ENCODE measurements around the gene STRA6.

Gene STRA6

GRCh38 chr15:74135041-74135565 lies 67.5 kb downstream of the STRA6 start:
- peaks cover 61% of the 10 kb centered on the region for H3K27me3 ChIP-seq (ENCODE audit: control insufficient read depth, insufficient read depth, low read length)
- no peak overlapping the region for H3K9ac ChIP-seq (ENCODE audit: low read length)
- H3K27ac ChIP-seq (ENCODE audit: low read depth, low read length), result no peak overlapping the region
- no peak overlapping the region for H3K4me3 ChIP-seq (ENCODE audit: low read length)
- H3K4me1 ChIP-seq (ENCODE audit: control insufficient read depth, insufficient read depth, low read length), result peaks cover 15% of the 10 kb centered on the region
- H3K36me3 ChIP-seq (ENCODE audit: control insufficient read depth, insufficient read depth, low read length), result no peaks in the 10 kb centered on the region

- no peak overlapping the region for H3K4me3 ChIP-seq (ENCODE audit: low read length)
Observed at GRCh38 chr15:74134387-74135027, 68.1 kb downstream of the STRA6 start.

GRCh38 chr15:74133694-74134386 lies 68.7 kb downstream of the STRA6 start:
- H3K4me1 ChIP-seq (ENCODE audit: control insufficient read depth, insufficient read depth, low read length), result peaks cover 15% of the 10 kb centered on the region

More at GRCh38 chr15:74134387-74135027, 68.1 kb downstream of the STRA6 start:
- H3K9ac ChIP-seq (ENCODE audit: low read length), result no peak overlapping the region
- peaks cover 65% of the 10 kb centered on the region for H3K27me3 ChIP-seq (ENCODE audit: control insufficient read depth, insufficient read depth, low read length)
- no peak overlapping the region for H3K27ac ChIP-seq (ENCODE audit: low read depth, low read length)
- no peaks in the 10 kb centered on the region for H3K36me3 ChIP-seq (ENCODE audit: control insufficient read depth, insufficient read depth, low read length)
- H3K4me1 ChIP-seq (ENCODE audit: control insufficient read depth, insufficient read depth, low read length), result peaks cover 15% of the 10 kb centered on the region

GRCh38 chr15:74132681-74133651 lies 69.6 kb downstream of the STRA6 start:
- Histone ChIP-seq H3K27me3 (ENCODE audit: control insufficient read depth, insufficient read depth, low read length) (peaks cover 81% of the 10 kb centered on the region), H3K4me3 (ENCODE audit: low read length) (no peak overlapping the region), H3K4me1 (ENCODE audit: control insufficient read depth, insufficient read depth, low read length) (peaks cover 18% of the 10 kb centered on the region), H3K9ac (ENCODE audit: low read length) (no peak overlapping the region), H3K36me3 (ENCODE audit: control insufficient read depth, insufficient read depth, low read length) (no peaks in the 10 kb centered on the region), H3K27ac (ENCODE audit: low read depth, low read length) (no peak overlapping the region)

More at GRCh38 chr15:74133694-74134386, 68.7 kb downstream of the STRA6 start:
- peaks cover 72% of the 10 kb centered on the region for H3K27me3 ChIP-seq (ENCODE audit: control insufficient read depth, insufficient read depth, low read length)
- no peaks in the 10 kb centered on the region for H3K36me3 ChIP-seq (ENCODE audit: control insufficient read depth, insufficient read depth, low read length)
- no peak overlapping the region for H3K4me3 ChIP-seq (ENCODE audit: low read length)
- H3K27ac ChIP-seq (ENCODE audit: low read depth, low read length), result no peak overlapping the region
- H3K9ac ChIP-seq (ENCODE audit: low read length), result no peak overlapping the region

- peaks cover 11% of the 10 kb centered on the region for H3K4me1 ChIP-seq (ENCODE audit: control insufficient read depth, insufficient read depth, low read length)
- H3K4me3 ChIP-seq (ENCODE audit: low read length), result no peak overlapping the region
- peaks cover 72% of the 10 kb centered on the region for H3K27me3 ChIP-seq (ENCODE audit: control insufficient read depth, insufficient read depth, low read length)
- no peak overlapping the region for H3K27ac ChIP-seq (ENCODE audit: low read depth, low read length)
- no peak overlapping the region for H3K9ac ChIP-seq (ENCODE audit: low read length)
- no peaks in the 10 kb centered on the region for H3K36me3 ChIP-seq (ENCODE audit: control insufficient read depth, insufficient read depth, low read length)
Observed at GRCh38 chr15:74131628-74132413, 70.8 kb downstream of the STRA6 start.

- no peaks in the 10 kb centered on the region for H3K36me3 ChIP-seq (ENCODE audit: control insufficient read depth, insufficient read depth, low read length)
- peaks cover 9% of the 10 kb centered on the region for H3K4me1 ChIP-seq (ENCODE audit: control insufficient read depth, insufficient read depth, low read length)
- peak overlapping the region; percentile 21 for H3K4me3 ChIP-seq (ENCODE audit: low read length)
- peaks cover 67% of the 10 kb centered on the region for H3K27me3 ChIP-seq (ENCODE audit: control insufficient read depth, insufficient read depth, low read length)
- H3K27ac ChIP-seq (ENCODE audit: low read depth, low read length), result no peak overlapping the region
- H3K9ac ChIP-seq (ENCODE audit: low read length), result no peak overlapping the region
Observed at GRCh38 chr15:74130849-74131627, 71.5 kb downstream of the STRA6 start.

GRCh38 chr15:74130155-74130848 lies 72.3 kb downstream of the STRA6 start, which contains the start of gene ISLR2:
ISLR2 (plus strand) TSS chr15:74130586; CDS start chr15:74132755, 2,169 bp downstream.
- H3K36me3 ChIP-seq (ENCODE audit: control insufficient read depth, insufficient read depth, low read length), result no peaks in the 10 kb centered on the region
- peaks cover 63% of the 10 kb centered on the region for H3K27me3 ChIP-seq (ENCODE audit: control insufficient read depth, insufficient read depth, low read length)
- H3K4me1 ChIP-seq (ENCODE audit: control insufficient read depth, insufficient read depth, low read length), result peaks cover 6% of the 10 kb centered on the region
- H3K4me3 ChIP-seq (ENCODE audit: low read length), result peak within 1 kb of the TSS; percentile 38
- H3K9ac ChIP-seq (ENCODE audit: low read length), result no peak within 1 kb of the TSS
- H3K27ac ChIP-seq (ENCODE audit: low read depth, low read length), result no peak within 1 kb of the TSS

- peak overlapping the region; percentile 38 for H3K4me3 ChIP-seq (ENCODE audit: low read length)
- peaks cover 58% of the 10 kb centered on the region for H3K27me3 ChIP-seq (ENCODE audit: control insufficient read depth, insufficient read depth, low read length)
- no peaks in the 10 kb centered on the region for H3K36me3 ChIP-seq (ENCODE audit: control insufficient read depth, insufficient read depth, low read length)
- H3K9ac ChIP-seq (ENCODE audit: low read length), result no peak overlapping the region
- H3K27ac ChIP-seq (ENCODE audit: low read depth, low read length), result no peak overlapping the region
- peaks cover 6% of the 10 kb centered on the region for H3K4me1 ChIP-seq (ENCODE audit: control insufficient read depth, insufficient read depth, low read length)
Observed at GRCh38 chr15:74129586-74130154, 72.9 kb downstream of the STRA6 start.
